Skeletal muscle satellite cell (primary cell): Measurements from ENCODE around the gene PRDM2.
A peak's percentile ranks its signal among the peaks of the same experiment; 100 is the strongest.

Experiments used
- H3K27me3 ChIP-seq: 2 replicates; pipeline ENCODE4 v1.7.0; 2013; ENCODE audit warnings: low read length; ENCODE audit not compliant: control insufficient read depth, insufficient read depth
- H3K36me3 ChIP-seq: 2 replicates; pipeline ENCODE4 v1.7.0; 2013; ENCODE audit warnings: mild to moderate bottlenecking, control low read depth, low read length; ENCODE audit not compliant: insufficient read depth
- H3K4me1 ChIP-seq: 2 replicates; pipeline ENCODE4 v1.7.0; 2013; ENCODE audit warnings: low read length; ENCODE audit not compliant: control insufficient read depth, insufficient read depth
- H3K4me2 ChIP-seq: 2 replicates; pipeline ENCODE4 v1.7.0; 2013; ENCODE audit warnings: mild to moderate bottlenecking, low read length
- H3K4me3 ChIP-seq: 2 replicates; pipeline ENCODE4 v1.7.0; 2013; ENCODE audit warnings: low read length
- H3K9ac ChIP-seq: 2 replicates; pipeline ENCODE4 v1.7.0; 2013; ENCODE audit warnings: mild to moderate bottlenecking, low read depth, low read length, moderate library complexity
- H3K9me3 ChIP-seq: replicated peaks from 2 replicates; pipeline ENCODE4 v1.7.0; 2013; ENCODE audit warnings: mild to moderate bottlenecking, control low read depth, low read length

PRDM2 gene

DNA sequence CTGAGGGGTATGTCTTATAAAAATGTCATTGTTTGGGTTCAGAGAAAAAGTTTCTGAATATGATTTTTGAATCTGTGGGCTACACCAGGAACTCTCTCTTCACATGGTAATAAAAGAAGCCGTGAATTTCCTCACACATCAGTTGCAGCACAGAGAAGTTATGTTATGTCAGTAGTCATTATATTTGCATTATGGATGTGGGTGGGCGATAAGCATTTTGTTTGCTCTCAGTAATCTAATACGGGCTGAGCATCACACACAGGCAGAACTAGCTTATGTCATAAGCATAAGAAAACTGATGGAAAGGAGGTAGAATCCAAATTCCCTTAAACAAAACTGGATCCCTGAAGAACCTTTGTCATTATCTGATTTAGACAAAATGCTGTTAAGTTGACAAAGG is 70.8 kb downstream of the PRDM2 start:
- Histone ChIP-seq H3K9me3 (no peaks in the 10 kb centered on the region), H3K4me2 (no peak overlapping the region), H3K4me1 (peaks cover 19% of the 10 kb centered on the region), H3K4me3 (no peak overlapping the region), H3K27me3 (no peaks in the 10 kb centered on the region), H3K9ac (no peak overlapping the region), H3K36me3 (peaks cover 18% of the 10 kb centered on the region)

DNA sequence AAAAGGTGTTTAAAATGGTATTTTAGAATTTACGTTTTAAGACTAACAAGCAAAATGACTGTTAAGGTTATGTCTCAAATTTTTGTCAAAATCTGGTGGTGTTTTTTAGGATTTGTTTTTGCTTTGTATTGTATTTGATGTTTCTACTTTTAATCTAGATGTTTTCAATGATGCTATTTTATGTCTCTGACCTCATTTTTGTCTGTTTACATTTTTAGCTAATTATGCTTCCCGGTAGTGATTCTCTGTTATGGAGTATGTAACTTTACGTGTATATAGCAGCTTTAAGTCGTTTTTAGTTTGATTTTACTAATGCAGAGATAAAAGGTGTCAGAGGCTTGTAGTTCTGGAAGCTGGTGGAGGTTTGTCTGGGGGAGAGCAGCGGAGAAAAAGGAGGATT is 71.8 kb downstream of the PRDM2 start:
- Histone ChIP-seq H3K27me3 (no peaks in the 10 kb centered on the region), H3K4me3 (no peak overlapping the region), H3K9ac (no peak overlapping the region), H3K9me3 (no peaks in the 10 kb centered on the region), H3K4me1 (peaks cover 9% of the 10 kb centered on the region), H3K4me2 (no peak overlapping the region), H3K36me3 (peaks cover 28% of the 10 kb centered on the region)

- H3K4me1 ChIP-seq, result peaks cover 5% of the 10 kb centered on the region
- H3K4me3 ChIP-seq, result no peak overlapping the region
- H3K27me3 ChIP-seq, result no peaks in the 10 kb centered on the region
- peaks cover 33% of the 10 kb centered on the region for H3K36me3 ChIP-seq
- H3K4me2 ChIP-seq, result no peak overlapping the region
- no peaks in the 10 kb centered on the region for H3K9me3 ChIP-seq
- H3K9ac ChIP-seq, result no peak overlapping the region
These were observed 72.3 kb downstream of the PRDM2 start for GRCh38 chr1:13772271-13772670.

GRCh38 chr1:13774121-13774520 is 74.1 kb downstream of the PRDM2 start:
- no peaks in the 10 kb centered on the region for H3K27me3 ChIP-seq
- no peak overlapping the region for H3K9ac ChIP-seq
- H3K4me3 ChIP-seq, result no peak overlapping the region
- H3K9me3 ChIP-seq, result no peaks in the 10 kb centered on the region
- H3K36me3 ChIP-seq, result peaks cover 42% of the 10 kb centered on the region
- no peak overlapping the region for H3K4me2 ChIP-seq
- H3K4me1 ChIP-seq, result no peaks in the 10 kb centered on the region

DNA sequence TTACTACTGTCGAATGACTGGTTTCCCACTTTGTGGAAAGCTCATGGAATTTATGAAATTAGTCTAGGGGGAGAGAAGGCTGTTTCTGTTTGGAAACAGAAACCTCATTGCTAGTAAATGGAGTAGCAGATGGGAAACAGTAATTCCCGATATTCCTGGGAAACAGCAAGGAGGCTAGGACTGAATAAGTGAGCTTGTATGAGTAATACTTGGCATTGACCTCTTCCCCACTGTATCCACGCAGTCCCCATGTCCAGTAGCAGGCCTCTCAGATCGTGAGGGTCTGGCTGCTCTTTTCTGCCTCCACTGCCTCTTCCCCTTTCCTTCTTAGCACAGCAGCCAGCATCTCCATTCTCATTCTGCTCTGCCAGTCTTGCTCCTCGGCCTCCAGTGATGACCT is 75.5 kb downstream of the PRDM2 start:
- no peak overlapping the region for H3K9ac ChIP-seq
- no peak overlapping the region for H3K4me2 ChIP-seq
- no peaks in the 10 kb centered on the region for H3K4me1 ChIP-seq
- H3K27me3 ChIP-seq, result no peaks in the 10 kb centered on the region
- no peak overlapping the region for H3K4me3 ChIP-seq
- H3K36me3 ChIP-seq, result peaks cover 55% of the 10 kb centered on the region
- H3K9me3 ChIP-seq, result no peaks in the 10 kb centered on the region

DNA sequence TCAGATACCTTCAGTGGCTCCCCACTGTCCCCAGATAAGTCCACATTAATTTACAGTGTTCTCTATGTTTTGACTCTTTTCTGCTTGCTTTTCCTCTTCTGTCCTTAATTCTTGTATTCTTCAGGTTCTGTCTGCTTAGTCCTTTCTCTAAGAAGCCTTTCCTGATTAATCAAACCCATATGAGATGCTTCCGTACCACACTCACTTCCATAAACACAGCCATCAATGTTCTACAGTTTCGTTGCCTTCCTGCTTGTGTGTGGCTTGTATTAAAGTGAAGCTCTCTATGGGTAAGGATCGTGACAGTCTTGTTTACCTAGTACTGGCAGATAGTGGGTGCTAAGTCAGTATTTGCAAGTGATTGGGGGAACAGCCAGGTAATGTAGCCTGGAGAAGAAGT is 75.9 kb downstream of the PRDM2 start:
- Histone ChIP-seq H3K9ac (no peak overlapping the region), H3K9me3 (no peaks in the 10 kb centered on the region), H3K4me1 (no peaks in the 10 kb centered on the region), H3K27me3 (no peaks in the 10 kb centered on the region), H3K4me3 (no peak overlapping the region), H3K4me2 (no peak overlapping the region), H3K36me3 (peaks cover 58% of the 10 kb centered on the region)

DNA sequence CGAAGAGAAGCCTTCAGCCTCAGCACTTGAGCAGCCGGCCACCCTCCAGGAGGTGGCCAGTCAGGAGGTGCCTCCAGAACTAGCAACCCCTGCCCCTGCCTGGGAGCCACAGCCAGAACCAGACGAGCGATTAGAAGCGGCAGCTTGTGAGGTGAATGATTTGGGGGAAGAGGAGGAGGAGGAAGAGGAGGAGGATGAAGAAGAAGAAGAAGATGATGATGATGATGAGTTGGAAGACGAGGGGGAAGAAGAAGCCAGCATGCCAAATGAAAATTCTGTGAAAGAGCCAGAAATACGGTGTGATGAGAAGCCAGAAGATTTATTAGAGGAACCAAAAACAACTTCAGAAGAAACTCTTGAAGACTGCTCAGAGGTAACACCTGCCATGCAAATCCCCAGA is 78.4 kb downstream of the PRDM2 start:
- no peak overlapping the region for H3K4me3 ChIP-seq
- H3K27me3 ChIP-seq, result no peaks in the 10 kb centered on the region
- H3K4me1 ChIP-seq, result peaks cover 14% of the 10 kb centered on the region
- H3K9ac ChIP-seq, result no peak overlapping the region
- H3K9me3 ChIP-seq, result no peaks in the 10 kb centered on the region
- peaks cover 72% of the 10 kb centered on the region for H3K36me3 ChIP-seq
- H3K4me2 ChIP-seq, result no peak overlapping the region

DNA sequence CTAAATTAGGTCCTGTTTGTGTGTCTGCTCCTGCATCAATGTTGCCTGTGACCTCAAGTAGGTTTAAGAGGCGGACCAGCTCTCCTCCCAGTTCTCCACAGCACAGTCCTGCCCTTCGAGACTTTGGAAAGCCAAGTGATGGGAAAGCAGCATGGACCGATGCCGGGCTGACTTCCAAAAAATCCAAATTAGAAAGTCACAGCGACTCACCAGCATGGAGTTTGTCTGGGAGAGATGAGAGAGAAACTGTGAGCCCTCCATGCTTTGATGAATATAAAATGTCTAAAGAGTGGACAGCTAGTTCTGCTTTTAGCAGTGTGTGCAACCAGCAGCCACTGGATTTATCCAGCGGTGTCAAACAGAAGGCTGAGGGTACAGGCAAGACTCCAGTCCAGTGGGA is 79.9 kb downstream of the PRDM2 start:
- Histone ChIP-seq H3K9ac (no peak overlapping the region), H3K4me2 (no peak overlapping the region), H3K4me1 (peaks cover 24% of the 10 kb centered on the region), H3K4me3 (no peak overlapping the region), H3K27me3 (no peaks in the 10 kb centered on the region), H3K9me3 (no peaks in the 10 kb centered on the region), H3K36me3 (peaks cover 76% of the 10 kb centered on the region)

GRCh38 chr1:13780780-13781179 is 80.8 kb downstream of the PRDM2 start:
- Histone ChIP-seq H3K4me2 (no peak overlapping the region), H3K4me3 (no peak overlapping the region), H3K4me1 (peaks cover 25% of the 10 kb centered on the region), H3K9ac (no peak overlapping the region), H3K9me3 (no peaks in the 10 kb centered on the region), H3K36me3 (peaks cover 71% of the 10 kb centered on the region), H3K27me3 (no peaks in the 10 kb centered on the region)

DNA sequence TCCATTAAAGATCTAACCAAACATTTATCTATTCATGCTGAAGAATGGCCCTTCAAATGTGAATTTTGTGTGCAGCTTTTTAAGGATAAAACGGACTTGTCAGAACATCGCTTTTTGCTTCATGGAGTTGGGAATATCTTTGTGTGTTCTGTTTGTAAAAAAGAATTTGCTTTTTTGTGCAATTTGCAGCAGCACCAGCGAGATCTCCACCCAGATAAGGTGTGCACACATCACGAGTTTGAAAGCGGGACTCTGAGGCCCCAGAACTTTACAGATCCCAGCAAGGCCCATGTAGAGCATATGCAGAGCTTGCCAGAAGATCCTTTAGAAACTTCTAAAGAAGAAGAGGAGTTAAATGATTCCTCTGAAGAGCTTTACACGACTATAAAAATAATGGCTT is 81.2 kb downstream of the PRDM2 start:
- Histone ChIP-seq H3K27me3 (no peaks in the 10 kb centered on the region), H3K9me3 (no peaks in the 10 kb centered on the region), H3K4me3 (no peak overlapping the region), H3K9ac (no peak overlapping the region), H3K36me3 (peaks cover 67% of the 10 kb centered on the region), H3K4me1 (peaks cover 25% of the 10 kb centered on the region), H3K4me2 (no peak overlapping the region)

GRCh38 chr1:13781907-13782633 is 82.1 kb downstream of the PRDM2 start:
- Histone ChIP-seq H3K27me3 (no peaks in the 10 kb centered on the region), H3K4me1 (peaks cover 25% of the 10 kb centered on the region), H3K36me3 (peaks cover 66% of the 10 kb centered on the region), H3K4me3 (no peak overlapping the region), H3K4me2 (peak overlapping the region; percentile 42), H3K9me3 (no peaks in the 10 kb centered on the region), H3K9ac (no peak overlapping the region)

- H3K9me3 ChIP-seq, result no peaks in the 10 kb centered on the region
- H3K36me3 ChIP-seq, result peaks cover 65% of the 10 kb centered on the region
- no peak overlapping the region for H3K4me2 ChIP-seq
- no peak overlapping the region for H3K4me3 ChIP-seq
- H3K9ac ChIP-seq, result no peak overlapping the region
- no peaks in the 10 kb centered on the region for H3K27me3 ChIP-seq
- H3K4me1 ChIP-seq, result peaks cover 25% of the 10 kb centered on the region
These were observed 82.8 kb downstream of the PRDM2 start for GRCh38 chr1:13782634-13783360.
